ENCODE measurements around the gene RIMBP2.

DNA sequence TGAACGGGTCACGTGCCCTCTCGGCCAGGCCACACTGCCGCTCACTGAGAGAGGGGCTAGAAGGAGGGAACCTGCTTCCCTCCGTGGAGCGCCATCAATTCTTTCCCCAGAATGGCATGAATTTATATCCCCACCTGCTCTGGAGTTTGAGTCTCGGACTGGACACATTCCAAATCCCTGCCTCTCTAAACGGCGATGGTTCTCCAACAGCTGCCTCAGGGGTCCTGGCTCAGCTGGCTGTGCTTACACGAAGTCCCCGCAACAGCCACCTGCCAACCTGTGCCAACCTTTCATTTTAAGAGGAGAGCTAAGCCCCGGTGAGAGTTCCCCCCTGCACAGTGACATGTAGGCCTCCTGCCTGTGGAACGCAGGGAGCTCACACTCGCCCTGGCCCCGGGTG lies 73.2 kb downstream of the RIMBP2 start:
- no peak for TF ChIP-seq SETDB1 (IDR thresholded peaks at IDR 0.05; ENCODE audit: insufficient read length, low read length)
- TF ChIP-seq, protein P1, sequence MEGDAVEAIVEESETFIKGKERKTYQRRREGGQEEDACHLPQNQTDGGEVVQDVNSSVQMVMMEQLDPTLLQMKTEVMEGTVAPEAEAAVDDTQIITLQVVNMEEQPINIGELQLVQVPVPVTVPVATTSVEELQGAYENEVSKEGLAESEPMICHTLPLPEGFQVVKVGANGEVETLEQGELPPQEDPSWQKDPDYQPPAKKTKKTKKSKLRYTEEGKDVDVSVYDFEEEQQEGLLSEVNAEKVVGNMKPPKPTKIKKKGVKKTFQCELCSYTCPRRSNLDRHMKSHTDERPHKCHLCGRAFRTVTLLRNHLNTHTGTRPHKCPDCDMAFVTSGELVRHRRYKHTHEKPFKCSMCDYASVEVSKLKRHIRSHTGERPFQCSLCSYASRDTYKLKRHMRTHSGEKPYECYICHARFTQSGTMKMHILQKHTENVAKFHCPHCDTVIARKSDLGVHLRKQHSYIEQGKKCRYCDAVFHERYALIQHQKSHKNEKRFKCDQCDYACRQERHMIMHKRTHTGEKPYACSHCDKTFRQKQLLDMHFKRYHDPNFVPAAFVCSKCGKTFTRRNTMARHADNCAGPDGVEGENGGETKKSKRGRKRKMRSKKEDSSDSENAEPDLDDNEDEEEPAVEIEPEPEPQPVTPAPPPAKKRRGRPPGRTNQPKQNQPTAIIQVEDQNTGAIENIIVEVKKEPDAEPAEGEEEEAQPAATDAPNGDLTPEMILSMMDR (tag by site-specific recombination; IDR thresholded peaks at IDR 0.05), result no peak
- no peak for TF ChIP-seq ZNF571 (tag by site-specific recombination; IDR thresholded peaks at IDR 0.05)
- no peak for TF ChIP-seq ZNF600 (tag by site-specific recombination; IDR thresholded peaks at IDR 0.05)
- TF ChIP-seq KLF10 (tag by site-specific recombination; IDR thresholded peaks at IDR 0.05), result no peak
- TF ChIP-seq EGR2 (tag by site-specific recombination; IDR thresholded peaks at IDR 0.05; ENCODE audit: low read depth), result no peak
- TF ChIP-seq ZNF157 (tag by site-specific recombination; IDR thresholded peaks at IDR 0.05), result no peak
- no peak for TF ChIP-seq ZBTB1 (tag by site-specific recombination; IDR thresholded peaks at IDR 0.05)
- no peak for TF ChIP-seq ZNF341 (tag by site-specific recombination; IDR thresholded peaks at IDR 0.05; ENCODE audit: low read depth)
- TF ChIP-seq, protein P2, sequence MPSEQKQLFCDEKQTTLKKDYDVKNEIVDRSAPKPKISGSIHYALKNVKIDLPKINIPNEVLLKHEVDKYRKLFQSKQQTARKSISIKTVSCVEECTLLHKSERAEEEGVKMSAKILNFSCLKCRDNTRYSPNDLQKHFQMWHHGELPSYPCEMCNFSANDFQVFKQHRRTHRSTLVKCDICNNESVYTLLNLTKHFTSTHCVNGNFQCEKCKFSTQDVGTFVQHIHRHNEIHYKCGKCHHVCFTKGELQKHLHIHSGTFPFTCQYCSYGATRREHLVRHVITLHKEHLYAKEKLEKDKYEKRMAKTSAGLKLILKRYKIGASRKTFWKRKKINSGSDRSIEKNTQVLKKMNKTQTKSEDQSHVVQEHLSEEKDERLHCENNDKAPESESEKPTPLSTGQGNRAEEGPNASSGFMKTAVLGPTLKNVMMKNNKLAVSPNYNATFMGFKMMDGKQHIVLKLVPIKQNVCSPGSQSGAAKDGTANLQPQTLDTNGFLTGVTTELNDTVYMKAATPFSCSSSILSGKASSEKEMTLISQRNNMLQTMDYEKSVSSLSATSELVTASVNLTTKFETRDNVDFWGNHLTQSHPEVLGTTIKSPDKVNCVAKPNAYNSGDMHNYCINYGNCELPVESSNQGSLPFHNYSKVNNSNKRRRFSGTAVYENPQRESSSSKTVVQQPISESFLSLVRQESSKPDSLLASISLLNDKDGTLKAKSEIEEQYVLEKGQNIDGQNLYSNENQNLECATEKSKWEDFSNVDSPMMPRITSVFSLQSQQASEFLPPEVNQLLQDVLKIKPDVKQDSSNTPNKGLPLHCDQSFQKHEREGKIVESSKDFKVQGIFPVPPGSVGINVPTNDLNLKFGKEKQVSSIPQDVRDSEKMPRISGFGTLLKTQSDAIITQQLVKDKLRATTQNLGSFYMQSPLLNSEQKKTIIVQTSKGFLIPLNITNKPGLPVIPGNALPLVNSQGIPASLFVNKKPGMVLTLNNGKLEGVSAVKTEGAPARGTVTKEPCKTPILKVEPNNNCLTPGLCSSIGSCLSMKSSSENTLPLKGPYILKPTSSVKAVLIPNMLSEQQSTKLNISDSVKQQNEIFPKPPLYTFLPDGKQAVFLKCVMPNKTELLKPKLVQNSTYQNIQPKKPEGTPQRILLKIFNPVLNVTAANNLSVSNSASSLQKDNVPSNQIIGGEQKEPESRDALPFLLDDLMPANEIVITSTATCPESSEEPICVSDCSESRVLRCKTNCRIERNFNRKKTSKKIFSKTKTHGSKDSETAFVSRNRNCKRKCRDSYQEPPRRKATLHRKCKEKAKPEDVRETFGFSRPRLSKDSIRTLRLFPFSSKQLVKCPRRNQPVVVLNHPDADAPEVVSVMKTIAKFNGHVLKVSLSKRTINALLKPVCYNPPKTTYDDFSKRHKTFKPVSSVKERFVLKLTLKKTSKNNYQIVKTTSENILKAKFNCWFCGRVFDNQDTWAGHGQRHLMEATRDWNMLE (tag by site-specific recombination; conservative IDR thresholded peaks at IDR 0.05; ENCODE audit: low read depth), result no peak

Measured in HEK293 (cell line).